ENCODE data around the gene SCGB1A1.

Gene SCGB1A1

GRCh38 chr11:62398011-62398994, 20.5 kb upstream of the SCGB1A1 start:
- DNase-seq, result no peak

DNA sequence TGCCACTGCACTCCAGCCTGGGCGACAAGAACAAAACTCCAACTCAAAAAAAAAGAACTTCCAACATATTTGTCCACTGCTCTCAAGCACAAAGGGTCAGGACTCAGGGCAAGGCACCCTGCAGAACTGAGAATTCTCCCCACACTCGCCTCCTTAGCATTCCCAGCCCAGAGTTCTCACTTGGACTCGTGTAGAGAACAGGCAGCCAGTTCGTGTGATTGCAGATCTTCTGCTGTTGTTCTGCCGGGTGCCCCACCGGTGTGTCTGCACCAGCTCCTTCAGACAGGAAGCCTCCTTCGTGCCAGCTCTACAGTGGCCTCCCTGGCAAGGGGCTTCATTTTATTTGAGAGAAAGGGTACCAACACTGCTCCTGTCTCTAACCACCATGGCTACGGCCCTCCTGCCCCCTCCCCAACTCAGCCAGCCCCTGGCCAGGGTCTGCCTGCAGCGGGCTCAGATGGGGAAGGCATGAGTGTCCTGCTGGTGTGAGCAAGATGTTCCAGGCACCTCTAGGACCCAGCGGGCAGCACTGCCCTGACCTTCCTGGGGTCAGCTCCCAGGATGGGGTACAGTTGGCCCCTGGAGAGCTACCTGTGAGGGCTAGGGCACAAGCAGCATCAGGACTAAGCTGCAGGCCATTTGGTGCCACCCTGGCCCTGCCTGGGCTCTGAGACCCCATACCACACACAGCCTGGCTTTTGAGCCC, 19.5 kb upstream of the SCGB1A1 start:
- DNase-seq, result no peak

DNA sequence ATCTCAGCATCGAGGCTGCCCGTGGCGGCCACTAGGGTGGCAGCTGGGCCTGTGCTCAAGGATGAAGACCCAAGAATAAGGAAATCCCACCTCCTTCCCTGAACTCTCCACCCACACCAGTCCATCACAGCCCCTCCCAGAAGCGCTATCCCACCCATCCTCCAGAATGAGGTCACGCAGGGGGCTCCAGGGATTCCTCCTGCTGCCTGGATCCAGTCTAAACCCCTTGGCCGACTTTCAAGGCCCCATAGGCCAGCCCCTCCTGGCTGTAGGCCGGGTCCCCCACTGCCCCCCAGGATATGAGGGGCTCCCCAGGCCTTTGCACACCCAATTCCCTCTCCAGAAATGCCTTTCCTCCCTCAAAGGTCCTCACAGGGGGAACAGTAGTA, 19.0 kb upstream of the SCGB1A1 start:
- DNase-seq, result no peak

- no peak for DNase-seq
Measured at GRCh38 chr11:62400281-62400680, 18.6 kb upstream of the SCGB1A1 start.

- no peak for DNase-seq
Measured at GRCh38 chr11:62400760-62401159, 18.1 kb upstream of the SCGB1A1 start.

- DNase-seq, result no peak
Measured at GRCh38 chr11:62401356-62401755, 17.5 kb upstream of the SCGB1A1 start.

GRCh38 chr11:62401811-62402210, 17.0 kb upstream of the SCGB1A1 start:
- no peak for DNase-seq

GRCh38 chr11:62402226-62402959, 16.4 kb upstream of the SCGB1A1 start:
- DNase-seq, result peak; percentile 47 to 49

- DNase-seq, result no peak
Measured at GRCh38 chr11:62402960-62403730, 15.7 kb upstream of the SCGB1A1 start.

- no peak for DNase-seq
Measured at GRCh38 chr11:62404435-62404834, 14.4 kb upstream of the SCGB1A1 start.

DNA sequence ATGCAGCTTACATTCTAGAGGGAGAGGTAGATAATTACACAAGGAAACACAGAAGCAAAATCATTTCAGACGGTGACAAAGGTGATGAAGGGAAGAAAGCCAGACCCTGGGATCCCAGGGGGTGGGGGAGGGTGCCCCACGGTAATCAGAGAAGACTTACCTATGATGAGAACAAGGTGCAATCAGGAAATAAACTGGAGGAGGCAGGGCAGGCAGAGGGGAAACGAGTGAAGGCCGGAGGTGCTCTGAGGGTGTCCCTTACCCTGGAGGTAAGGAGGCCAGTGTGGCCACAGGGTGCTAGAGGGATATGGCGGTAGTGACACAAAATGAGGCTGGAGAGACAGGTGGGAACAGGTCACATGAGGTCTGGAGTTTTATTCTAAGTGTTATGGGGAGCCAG, 13.9 kb upstream of the SCGB1A1 start:
- no peak for DNase-seq

DNA sequence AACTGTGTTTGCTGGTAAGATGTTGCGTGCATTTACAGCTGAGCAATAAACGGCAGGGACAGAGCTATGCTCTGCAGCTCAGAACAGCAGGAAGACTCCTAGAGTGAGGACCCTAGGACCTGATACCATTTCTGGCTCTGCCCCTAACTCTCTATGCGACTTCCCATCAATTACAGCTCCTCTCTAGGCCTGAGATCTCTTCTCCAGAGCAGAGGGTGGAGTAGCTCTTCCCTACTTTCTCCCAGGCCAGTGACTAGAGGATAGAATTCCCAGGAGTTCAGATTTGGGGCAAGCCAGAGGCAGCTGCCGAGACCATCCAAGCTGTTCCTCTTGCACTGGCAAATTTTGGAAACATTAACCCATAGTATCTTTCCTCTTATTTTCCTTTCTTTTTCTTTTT, 12.8 kb upstream of the SCGB1A1 start:
- no peak for DNase-seq

- DNase-seq, result no peak
Measured at GRCh38 chr11:62409831-62410230, 9.0 kb upstream of the SCGB1A1 start.

GRCh38 chr11:62410972-62411371, 7.9 kb upstream of the SCGB1A1 start:
- DNase-seq, result no peak

DNA sequence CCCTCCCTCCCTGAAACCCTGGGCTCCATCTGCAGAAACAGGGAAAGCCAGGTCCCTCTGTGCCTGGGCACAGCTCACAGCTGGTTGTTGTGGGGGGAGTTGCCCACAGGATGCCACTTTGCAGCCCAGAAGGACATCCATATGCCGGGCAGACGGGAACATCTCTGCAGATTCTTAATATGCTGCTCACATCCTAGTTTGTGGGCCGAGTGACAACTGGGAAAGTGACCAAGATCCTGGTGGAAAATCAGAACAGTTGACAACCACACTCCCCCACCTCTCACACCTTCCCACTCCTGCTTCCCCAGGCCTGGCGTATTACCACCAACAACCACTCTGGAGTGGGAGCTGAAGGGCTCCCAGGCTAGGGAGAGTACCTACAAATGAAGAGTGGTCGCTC, 7.3 kb upstream of the SCGB1A1 start:
- DNase-seq, result no peak

GRCh38 chr11:62413060-62413696, 5.7 kb upstream of the SCGB1A1 start:
- DNase-seq, result no peak

GRCh38 chr11:62416596-62416995, 2.2 kb upstream of the SCGB1A1 start:
- no peak for DNase-seq

GRCh38 chr11:62418136-62418535, 697 bp upstream of the SCGB1A1 start:
- no peak for DNase-seq

GRCh38 chr11:62419314-62419929, 589 bp downstream of the SCGB1A1 start:
- DNase-seq, result no peak

DNA sequence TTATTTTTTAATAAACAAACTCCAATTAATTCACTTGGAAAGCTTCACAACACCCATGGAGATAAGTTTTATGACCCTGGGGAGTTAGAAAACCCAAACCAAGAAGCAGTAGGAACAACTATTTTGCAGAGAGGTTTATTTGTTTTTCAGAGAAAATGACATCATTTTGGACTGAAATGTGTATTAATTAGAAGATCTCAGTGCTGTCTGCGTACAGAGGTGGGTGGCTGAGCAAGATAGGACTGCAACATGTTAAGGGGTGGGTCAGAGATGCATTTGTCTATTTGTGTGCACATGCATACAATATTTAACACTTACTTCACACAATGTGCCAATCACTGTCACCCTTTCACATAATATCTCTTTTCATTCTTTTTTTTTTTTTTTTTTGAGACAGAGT, 1.1 kb downstream of the SCGB1A1 start:
- no peak for DNase-seq

GRCh38 chr11:62420882-62421281, 2.0 kb downstream of the SCGB1A1 start:
- no peak for DNase-seq

GRCh38 chr11:62421996-62422395, 3.2 kb downstream of the SCGB1A1 start:
- DNase-seq, result no peak

All from CD4-positive, alpha-beta T cell treated with Interleukin-1 beta for 1 hour (primary cell).